CD4-positive, CD25-positive, alpha-beta regulatory T cell (primary cell): ENCODE measurements around the gene FBXO38. TPM values are rescaled to one million over a fixed set of nuclear protein-coding genes. Genes with fewer than 3 reads are reported as not detected.

Experiments used
- ATAC-seq, 2 donors: fragments of 150-1000 bp; cut with Tn5 transposase; one replicate each; pipeline ENCODE4 v1.10.0; 2021; ENCODE audit warnings: low read depth in 2 of 2, moderate number of reproducible peaks in 2 of 2, moderate library complexity in 1 of 2
- DNase-seq, 3 donors: peaks; one replicate each; pipeline versions ENCODE4 v3.0.0 to v3.0.0-alpha.2; 2012 to 2022; ENCODE audit warnings: mixed read lengths in 1 of 3
- H3K27ac ChIP-seq: one replicate; pipeline ENCODE4 v1.7.0; 2013; ENCODE audit warnings: mild to moderate bottlenecking, low read length; ENCODE audit not compliant: insufficient read depth, poor library complexity, severe bottlenecking
- H3K27me3 ChIP-seq: one replicate; pipeline ENCODE4 v1.7.0; 2013; ENCODE audit warnings: low read length; ENCODE audit not compliant: control insufficient read depth, insufficient read depth
- H3K36me3 ChIP-seq: one replicate; pipeline ENCODE4 v1.7.0; 2013; ENCODE audit warnings: mild to moderate bottlenecking, low read length, moderate library complexity; ENCODE audit not compliant: control insufficient read depth, insufficient read depth
- H3K4me1 ChIP-seq: 2 replicates; pipeline ENCODE4 v1.7.0; 2013; ENCODE audit warnings: mild to moderate bottlenecking, low read length; ENCODE audit not compliant: insufficient read depth, control insufficient read depth, poor library complexity, severe bottlenecking
- H3K4me3 ChIP-seq: one replicate; pipeline ENCODE4 v1.7.0; 2013; ENCODE audit warnings: low read depth, mild to moderate bottlenecking, low read length, moderate library complexity
- H3K9me3 ChIP-seq, 2 experiments: 1 replicate in 1 of 2; 2 replicates in 1 of 2; pipeline ENCODE4 v1.7.0; 2013; ENCODE audit warnings: low read length in 2 of 2, mild to moderate bottlenecking in 1 of 2, moderate library complexity in 1 of 2; ENCODE audit not compliant: control insufficient read depth in 2 of 2
- H3K27ac Mint-ChIP-seq, 3 donors: one replicate each; pipeline ENCODE4 v1.8.0; 2020 to 2022; ENCODE audit warnings: mild to moderate bottlenecking in 3 of 3, mixed read lengths in 3 of 3, moderate library complexity in 2 of 3
- H3K27me3 Mint-ChIP-seq: one replicate; pipeline ENCODE4 v1.8.0; 2022; ENCODE audit warnings: mild to moderate bottlenecking, mixed read lengths
- H3K36me3 Mint-ChIP-seq: one replicate; pipeline ENCODE4 v1.8.0; 2020; ENCODE audit warnings: mixed read lengths
- H3K4me1 Mint-ChIP-seq, 4 donors: one replicate each; pipeline ENCODE4 v1.8.0; 2020 to 2022; ENCODE audit warnings: mixed read lengths in 4 of 4, mild to moderate bottlenecking in 1 of 4
- H3K4me3 Mint-ChIP-seq, 4 donors: one replicate each; pipeline ENCODE4 v1.8.0; 2020 to 2022; ENCODE audit warnings: mild to moderate bottlenecking in 4 of 4, mixed read lengths in 4 of 4, moderate library complexity in 3 of 4
- H3K9me3 Mint-ChIP-seq, 7 donors: one replicate each; pipeline ENCODE4 v1.8.0; 2020 to 2022; ENCODE audit warnings: mixed read lengths in 7 of 7, mild to moderate bottlenecking in 3 of 7, moderate library complexity in 2 of 7
- polyA plus RNA-seq, 4 donors: library from polyadenylated mRNA; unstranded; fragments of 300-500 nt; fragmentation: Illumina TruSeq; gene quantifications; one replicate each; pipeline ENCODE4 v1.2.3, GENCODE V29; 2021
- total RNA-seq: library from RNA; stranded (reverse); gene quantifications from one replicate; pipeline ENCODE4 v1.2.3, GENCODE V29; 2022

The FBXO38 gene
- total and polyA plus RNA-seq, 5 donors from 2014 or later = 16.0 to 54.6 (median 20.4) TPM

GRCh38 chr5:148416921-148417320 is 33.2 kb downstream of the FBXO38 start:
- H3K36me3 ChIP-seq = peaks cover 87% of the 10 kb centered on the region
- peaks cover 43% of the 10 kb centered on the region for H3K36me3 Mint-ChIP-seq

GRCh38 chr5:148418511-148418910 is 34.8 kb downstream of the FBXO38 start:
- peaks cover 0 to 8% (median 6%) of the 10 kb centered on the region in 4 donors for H3K4me1 Mint-ChIP-seq
- H3K27me3 Mint-ChIP-seq = no peaks in the 10 kb centered on the region
- H3K9me3 Mint-ChIP-seq = no peaks in the 10 kb centered on the region
- H3K4me3 Mint-ChIP-seq = no peak overlapping the region
- Histone ChIP-seq H3K4me3 (no peak overlapping the region), H3K9me3 (no peaks in the 10 kb centered on the region), H3K36me3 (peaks cover 85% of the 10 kb centered on the region), H3K27ac (no peak overlapping the region), H3K27me3 (no peaks in the 10 kb centered on the region), H3K4me1 (no peaks in the 10 kb centered on the region)
- peaks cover 53% of the 10 kb centered on the region for H3K36me3 Mint-ChIP-seq
- ATAC-seq (no peak), DNase-seq (no peak)
- H3K27ac Mint-ChIP-seq = peak overlapping the region in 2 of 3 donors; percentile 2 to 84

More at GRCh38 chr5:148416921-148417320, 33.2 kb downstream of the FBXO38 start:
- DNase-seq = no peak
- peaks cover 0 to 11% (median 3%) of the 10 kb centered on the region in 4 donors for H3K4me1 Mint-ChIP-seq
- H3K4me3 Mint-ChIP-seq = no peak overlapping the region
- Histone ChIP-seq H3K9me3 (no peaks in the 10 kb centered on the region), H3K4me1 (no peaks in the 10 kb centered on the region), H3K4me3 (no peak overlapping the region), H3K27me3 (no peaks in the 10 kb centered on the region), H3K27ac (no peak overlapping the region)
- H3K9me3 Mint-ChIP-seq = no peaks in the 10 kb centered on the region
- H3K27ac Mint-ChIP-seq = peak overlapping the region in 1 of 3 donors; percentile 62
- ATAC-seq = no peak
- no peaks in the 10 kb centered on the region for H3K27me3 Mint-ChIP-seq

GRCh38 chr5:148421661-148422060 is 37.9 kb downstream of the FBXO38 start:
- H3K4me3 Mint-ChIP-seq = no peak overlapping the region
- no peaks in the 10 kb centered on the region for H3K9me3 ChIP-seq
- no peaks in the 10 kb centered on the region for H3K27me3 Mint-ChIP-seq
- no peak overlapping the region for H3K27ac ChIP-seq
- DNase-seq = no peak
- H3K9me3 Mint-ChIP-seq = no peaks in the 10 kb centered on the region
- no peaks in the 10 kb centered on the region for H3K4me1 ChIP-seq
- peaks cover 3 to 15% (median 6%) of the 10 kb centered on the region in 4 donors for H3K4me1 Mint-ChIP-seq
- H3K36me3 ChIP-seq = peaks cover 86% of the 10 kb centered on the region
- H3K36me3 Mint-ChIP-seq = peaks cover 65% of the 10 kb centered on the region
- no peak for ATAC-seq
- no peak overlapping the region for H3K4me3 ChIP-seq
- no peaks in the 10 kb centered on the region for H3K27me3 ChIP-seq
- H3K27ac Mint-ChIP-seq = peak overlapping the region; percentile 13 to 82 (median 68)

- Histone ChIP-seq H3K4me3 (no peak overlapping the region), H3K9me3 (no peaks in the 10 kb centered on the region), H3K4me1 (peaks cover 6% of the 10 kb centered on the region), H3K36me3 (peaks cover 75% of the 10 kb centered on the region), H3K27ac (no peak overlapping the region), H3K27me3 (no peaks in the 10 kb centered on the region)
- Mint-ChIP-seq H3K4me3 (no peak overlapping the region), H3K27ac (peak overlapping the region in 2 of 3 donors; percentile 45 to 93), H3K9me3 (no peaks in the 10 kb centered on the region), H3K27me3 (no peaks in the 10 kb centered on the region), H3K4me1 (peaks cover 15 to 27% (median 22%) of the 10 kb centered on the region in 4 donors), H3K36me3 (peaks cover 64% of the 10 kb centered on the region)
- ATAC-seq (no peak), DNase-seq (no peak)
These were observed 42.0 kb downstream of the FBXO38 start for GRCh38 chr5:148425808-148426207.

GRCh38 chr5:148426514-148426913 is 42.8 kb downstream of the FBXO38 start:
- peaks cover 6% of the 10 kb centered on the region for H3K4me1 ChIP-seq
- no peaks in the 10 kb centered on the region for H3K9me3 Mint-ChIP-seq
- ATAC-seq (no peak), DNase-seq (no peak)
- no peaks in the 10 kb centered on the region for H3K27me3 ChIP-seq
- no peak overlapping the region for H3K4me3 Mint-ChIP-seq
- peak overlapping the region in 2 of 3 donors; percentile 27 to 69 for H3K27ac Mint-ChIP-seq
- H3K36me3 ChIP-seq = peaks cover 75% of the 10 kb centered on the region
- peaks cover 66% of the 10 kb centered on the region for H3K36me3 Mint-ChIP-seq
- no peaks in the 10 kb centered on the region for H3K9me3 ChIP-seq
- peaks cover 22 to 27% (median 25%) of the 10 kb centered on the region in 4 donors for H3K4me1 Mint-ChIP-seq
- H3K27ac ChIP-seq = no peak overlapping the region
- no peaks in the 10 kb centered on the region for H3K27me3 Mint-ChIP-seq
- H3K4me3 ChIP-seq = no peak overlapping the region

- Mint-ChIP-seq H3K27ac (peak overlapping the region; percentile 18 to 82 (median 69)), H3K27me3 (no peaks in the 10 kb centered on the region), H3K4me3 (no peak overlapping the region), H3K4me1 (peaks cover 18 to 27% (median 24%) of the 10 kb centered on the region in 4 donors), H3K36me3 (peaks cover 56% of the 10 kb centered on the region), H3K9me3 (no peaks in the 10 kb centered on the region)
- Histone ChIP-seq H3K9me3 (no peaks in the 10 kb centered on the region), H3K27me3 (no peaks in the 10 kb centered on the region), H3K36me3 (peaks cover 72% of the 10 kb centered on the region), H3K27ac (no peak overlapping the region), H3K4me3 (no peak overlapping the region), H3K4me1 (peaks cover 6% of the 10 kb centered on the region)
- no peak for DNase-seq
- no peak for ATAC-seq
These were observed 43.7 kb downstream of the FBXO38 start for GRCh38 chr5:148427370-148428042.

GRCh38 chr5:148428848-148429247 is 45.1 kb downstream of the FBXO38 start:
- Mint-ChIP-seq H3K36me3 (peaks cover 57% of the 10 kb centered on the region), H3K4me1 (peaks cover 23 to 25% (median 24%) of the 10 kb centered on the region in 4 donors), H3K9me3 (no peaks in the 10 kb centered on the region), H3K27ac (no peak overlapping the region), H3K27me3 (no peaks in the 10 kb centered on the region), H3K4me3 (no peak overlapping the region)
- no peak for DNase-seq
- no peak overlapping the region for H3K27ac ChIP-seq
- no peak for ATAC-seq
- H3K4me1 ChIP-seq = peaks cover 6% of the 10 kb centered on the region
- no peaks in the 10 kb centered on the region for H3K9me3 ChIP-seq
- no peaks in the 10 kb centered on the region for H3K27me3 ChIP-seq
- peaks cover 71% of the 10 kb centered on the region for H3K36me3 ChIP-seq
- H3K4me3 ChIP-seq = no peak overlapping the region

- peaks cover 61% of the 10 kb centered on the region for H3K36me3 ChIP-seq
- Mint-ChIP-seq H3K27ac (no peak overlapping the region), H3K27me3 (no peaks in the 10 kb centered on the region), H3K36me3 (peaks cover 38% of the 10 kb centered on the region), H3K4me1 (peaks cover 17 to 26% (median 18%) of the 10 kb centered on the region in 4 donors), H3K9me3 (no peaks in the 10 kb centered on the region), H3K4me3 (no peak overlapping the region)
- ATAC-seq = no peak
- H3K27ac ChIP-seq = no peak overlapping the region
- H3K4me1 ChIP-seq = no peaks in the 10 kb centered on the region
- no peaks in the 10 kb centered on the region for H3K27me3 ChIP-seq
- no peak for DNase-seq
- H3K4me3 ChIP-seq = no peak overlapping the region
- no peaks in the 10 kb centered on the region for H3K9me3 ChIP-seq
These were observed 50.1 kb downstream of the FBXO38 start for GRCh38 chr5:148433826-148434225.
